Fibroblast of mammary gland (primary cell): ENCODE data around the gene CABCOCO1.

ENCODE experiments used
- DNase-seq: peaks from one replicate; pipeline ENCODE4 v3.0.0-alpha.2; 2010; ENCODE audit warnings: low read depth
- H3K4me3 ChIP-seq: 2 replicates; pipeline ENCODE4 v1.5.1; 2011; ENCODE audit warnings: low read depth, mild to moderate bottlenecking, low read length, moderate library complexity; ENCODE audit not compliant: control insufficient read depth
- CTCF ChIP-seq: conservative IDR thresholded peaks from 2 replicates; pipeline ENCODE4 v1.5.1; 2011; ENCODE audit warnings: low read depth, low read length, inconsistent platforms; ENCODE audit not compliant: control insufficient read depth, insufficient read depth

Gene CABCOCO1

GRCh38 chr10:61640856-61641255 lies 21.9 kb upstream of the CABCOCO1 start:
- H3K4me3 ChIP-seq = no peak overlapping the region
- TF ChIP-seq CTCF = no peak
- no peak for DNase-seq

GRCh38 chr10:61642150-61642571 lies 20.6 kb upstream of the CABCOCO1 start:
- TF ChIP-seq CTCF = no peak
- no peak overlapping the region for H3K4me3 ChIP-seq
- peak; percentile 16 for DNase-seq

GRCh38 chr10:61642676-61643075 lies 20.1 kb upstream of the CABCOCO1 start:
- peak; percentile 91 for DNase-seq
- no peak overlapping the region for H3K4me3 ChIP-seq

GRCh38 chr10:61643316-61643751 lies 19.4 kb upstream of the CABCOCO1 start:
- no peak for TF ChIP-seq CTCF
- no peak overlapping the region for H3K4me3 ChIP-seq
- peak; percentile 86 for DNase-seq

More at GRCh38 chr10:61642676-61643075, 20.1 kb upstream of the CABCOCO1 start:
- TF ChIP-seq CTCF = no peak

- no peak for TF ChIP-seq CTCF
- no peak for DNase-seq
- H3K4me3 ChIP-seq = no peak overlapping the region
Measured at GRCh38 chr10:61653699-61654098, 9.0 kb upstream of the CABCOCO1 start.

GRCh38 chr10:61655335-61655851 lies 7.3 kb upstream of the CABCOCO1 start:
- TF ChIP-seq CTCF = no peak
- DNase-seq = peak; percentile 37
- no peak overlapping the region for H3K4me3 ChIP-seq

- peak overlapping the region; percentile 69 for H3K4me3 ChIP-seq
- DNase-seq = no peak
- no peak for TF ChIP-seq CTCF
Measured at GRCh38 chr10:61663466-61663865, 737 bp downstream of the CABCOCO1 start.
